ENCODE measurements around the gene RBP2. TPM values are rescaled to one million over a fixed set of nuclear protein-coding genes. Genes with fewer than 3 reads are reported as not detected.

Gene RBP2
- polyA plus RNA-seq, 1 donor from 2014 or later: not detected

GRCh38 chr3:139480585-139480984 lies 4.3 kb upstream of the RBP2 start:
- Histone ChIP-seq H3K27me3 (ENCODE audit: insufficient read depth, low read depth, low read length) (no peaks in the 10 kb centered on the region), H3K36me3 (ENCODE audit: insufficient read depth, low read length) (no peaks in the 10 kb centered on the region), H3K9ac (ENCODE audit: low read length) (no peak overlapping the region), H3K79me2 (replicated peaks; ENCODE audit: insufficient read depth, low read length) (no peaks in the 10 kb centered on the region), H3K4me2 (ENCODE audit: low read length) (no peak overlapping the region), H2AFZ (ENCODE audit: low read depth, low read length) (no peak overlapping the region), H3K9me3 (ENCODE audit: low read length) (no peaks in the 10 kb centered on the region), H3K27ac (ENCODE audit: low read length) (no peak overlapping the region), H3K4me3 (ENCODE audit: low read length) (no peak overlapping the region), H4K20me1 (ENCODE audit: insufficient read depth) (no peaks in the 10 kb centered on the region), H3K9me2 (ENCODE audit: insufficient read depth, low read length) (no peaks in the 10 kb centered on the region), H3F3A (ENCODE audit: insufficient read depth, low read length, poor library complexity, severe bottlenecking) (no peaks in the 10 kb centered on the region)
- no peak for TF ChIP-seq CTCF (IDR thresholded peaks at IDR 0.05; ENCODE audit: poor library complexity, severe bottlenecking)
- no peak for TF ChIP-seq REST (IDR thresholded peaks at IDR 0.05; ENCODE audit: borderline replicate concordance)
- TF ChIP-seq EP300 (conservative IDR thresholded peaks at IDR 0.05; ENCODE audit: poor library complexity, severe bottlenecking): no peak
- TF ChIP-seq POLR2AphosphoS5 (IDR thresholded peaks at IDR 0.05): no peak
- TF ChIP-seq SMC3 (conservative IDR thresholded peaks at IDR 0.05; ENCODE audit: poor library complexity): no peak
- TF ChIP-seq MXI1 (conservative IDR thresholded peaks at IDR 0.05; ENCODE audit: poor library complexity, severe bottlenecking): no peak
- TF ChIP-seq EZH2 (IDR thresholded peaks at IDR 0.05; ENCODE audit: borderline replicate concordance, insufficient read depth, low read length, poor library complexity, severe bottlenecking): no peak
- no peak for TF ChIP-seq RAD21 (conservative IDR thresholded peaks at IDR 0.05)
- TF ChIP-seq TAF1 (IDR thresholded peaks at IDR 0.05; ENCODE audit: low read depth): no peak

- Histone ChIP-seq H3K9me2 (ENCODE audit: insufficient read depth, low read length) (no peaks in the 10 kb centered on the region), H3K4me2 (ENCODE audit: low read length) (no peak overlapping the region), H3K36me3 (ENCODE audit: insufficient read depth, low read length) (no peaks in the 10 kb centered on the region), H3K27ac (ENCODE audit: low read length) (no peak overlapping the region), H3K79me2 (replicated peaks; ENCODE audit: insufficient read depth, low read length) (no peaks in the 10 kb centered on the region), H3K9ac (ENCODE audit: low read length) (no peak overlapping the region), H3F3A (ENCODE audit: insufficient read depth, low read length, poor library complexity, severe bottlenecking) (no peaks in the 10 kb centered on the region), H3K9me3 (ENCODE audit: low read length) (no peaks in the 10 kb centered on the region), H3K27me3 (ENCODE audit: insufficient read depth, low read depth, low read length) (no peaks in the 10 kb centered on the region), H4K20me1 (ENCODE audit: insufficient read depth) (no peaks in the 10 kb centered on the region), H2AFZ (ENCODE audit: low read depth, low read length) (no peak overlapping the region), H3K4me3 (ENCODE audit: low read length) (no peak overlapping the region)
- TF ChIP-seq POLR2AphosphoS5 (IDR thresholded peaks at IDR 0.05) (no peak), TAF1 (IDR thresholded peaks at IDR 0.05; ENCODE audit: low read depth) (no peak), EP300 (conservative IDR thresholded peaks at IDR 0.05; ENCODE audit: poor library complexity, severe bottlenecking) (no peak), CTCF (IDR thresholded peaks at IDR 0.05; ENCODE audit: poor library complexity, severe bottlenecking) (no peak)
Measured at GRCh38 chr3:139477710-139478640, 1.7 kb upstream of the RBP2 start.
